ENCODE results near the gene PDE1C.

PDE1C gene

GRCh38 chr7:31887006-31887405 lies 183.2 kb downstream of the PDE1C start:
- no peak overlapping the region for H3K4me3 ChIP-seq (ENCODE audit: low read depth, low read length)
- no peak for TF ChIP-seq CTCF (IDR thresholded peaks at IDR 0.05; ENCODE audit: low read depth, low read length)

GRCh38 chr7:31885171-31885570 lies 185.0 kb downstream of the PDE1C start:
- H3K4me3 ChIP-seq (ENCODE audit: low read depth, low read length), result no peak overlapping the region
- no peak for TF ChIP-seq CTCF (IDR thresholded peaks at IDR 0.05; ENCODE audit: low read depth, low read length)

- peak overlapping the region; percentile 1; the same call in 1 of the 2 replicates for H3K4me3 ChIP-seq (ENCODE audit: low read depth, low read length)
- no peak for TF ChIP-seq CTCF (IDR thresholded peaks at IDR 0.05; ENCODE audit: low read depth, low read length)
Measured at GRCh38 chr7:31883761-31884164, 186.4 kb downstream of the PDE1C start.

GRCh38 chr7:31882187-31882586 lies 188.0 kb downstream of the PDE1C start:
- no peak for TF ChIP-seq CTCF (IDR thresholded peaks at IDR 0.05; ENCODE audit: low read depth, low read length)
- H3K4me3 ChIP-seq (ENCODE audit: low read depth, low read length), result no peak overlapping the region

GRCh38 chr7:31878875-31879274 lies 191.3 kb downstream of the PDE1C start:
- no peak overlapping the region for H3K4me3 ChIP-seq (ENCODE audit: low read depth, low read length)
- TF ChIP-seq CTCF (IDR thresholded peaks at IDR 0.05; ENCODE audit: low read depth, low read length), result no peak

GRCh38 chr7:31875424-31875823 lies 194.8 kb downstream of the PDE1C start:
- no peak overlapping the region for H3K4me3 ChIP-seq (ENCODE audit: low read depth, low read length)
- no peak for TF ChIP-seq CTCF (IDR thresholded peaks at IDR 0.05; ENCODE audit: low read depth, low read length)

GRCh38 chr7:31874631-31875386 lies 195.4 kb downstream of the PDE1C start:
- H3K4me3 ChIP-seq (ENCODE audit: low read depth, low read length), result no peak overlapping the region
- no peak for TF ChIP-seq CTCF (IDR thresholded peaks at IDR 0.05; ENCODE audit: low read depth, low read length)
